SK-N-MC (cell line): ENCODE measurements around the gene SUSD4.

ENCODE experiments used
- EZH2 ChIP-seq: fragments of 200-600 bp; sonication (generic); IDR thresholded peaks from one replicate; pipeline ENCODE4 v1.6.1; 2017; ENCODE audit warnings: antibody characterized with exemption
- POLR2AphosphoS5 ChIP-seq: IDR thresholded peaks from 2 replicates; pipeline ENCODE4 v1.6.1; 2012; ENCODE audit warnings: mild to moderate bottlenecking, low read depth, low read length, borderline replicate concordance

GRCh38 chr1:223180731-223181321, 183.2 kb downstream of the SUSD4 start:
- TF ChIP-seq EZH2 (no peak), POLR2AphosphoS5 (no peak)
